Esophagus mucosa (tissue), 1 donor: ENCODE measurements around the gene D2HGDH. TPM values are rescaled to one million over a fixed set of nuclear protein-coding genes. Genes with fewer than 3 reads are reported as not detected.
A peak's percentile ranks its signal among the peaks of the same experiment; 100 is the strongest.
"Not testable (repeated sequence)": the region's sequence is repeated elsewhere in the genome, so short reads cannot be mapped to it uniquely, and the experiment has no call there.

Experiments
- ATAC-seq: fragments of 200-7000 bp; cut with Tn5 transposase; one replicate; pipeline ENCODE4 v1.9.1; 2020
- total RNA-seq: library from RNA; stranded (reverse); gene quantifications from one replicate; pipeline ENCODE4 v1.2.4, GENCODE V29; 2023
- donor health status: DM: yes; HTN: yes; CAD: no.

The D2HGDH gene
- total RNA-seq, 1 donor from 2014 or later = 20.1 TPM

- no peak for ATAC-seq
Observed at GRCh38 chr2:241794250-241794823, 59.9 kb downstream of the D2HGDH start.

DNA sequence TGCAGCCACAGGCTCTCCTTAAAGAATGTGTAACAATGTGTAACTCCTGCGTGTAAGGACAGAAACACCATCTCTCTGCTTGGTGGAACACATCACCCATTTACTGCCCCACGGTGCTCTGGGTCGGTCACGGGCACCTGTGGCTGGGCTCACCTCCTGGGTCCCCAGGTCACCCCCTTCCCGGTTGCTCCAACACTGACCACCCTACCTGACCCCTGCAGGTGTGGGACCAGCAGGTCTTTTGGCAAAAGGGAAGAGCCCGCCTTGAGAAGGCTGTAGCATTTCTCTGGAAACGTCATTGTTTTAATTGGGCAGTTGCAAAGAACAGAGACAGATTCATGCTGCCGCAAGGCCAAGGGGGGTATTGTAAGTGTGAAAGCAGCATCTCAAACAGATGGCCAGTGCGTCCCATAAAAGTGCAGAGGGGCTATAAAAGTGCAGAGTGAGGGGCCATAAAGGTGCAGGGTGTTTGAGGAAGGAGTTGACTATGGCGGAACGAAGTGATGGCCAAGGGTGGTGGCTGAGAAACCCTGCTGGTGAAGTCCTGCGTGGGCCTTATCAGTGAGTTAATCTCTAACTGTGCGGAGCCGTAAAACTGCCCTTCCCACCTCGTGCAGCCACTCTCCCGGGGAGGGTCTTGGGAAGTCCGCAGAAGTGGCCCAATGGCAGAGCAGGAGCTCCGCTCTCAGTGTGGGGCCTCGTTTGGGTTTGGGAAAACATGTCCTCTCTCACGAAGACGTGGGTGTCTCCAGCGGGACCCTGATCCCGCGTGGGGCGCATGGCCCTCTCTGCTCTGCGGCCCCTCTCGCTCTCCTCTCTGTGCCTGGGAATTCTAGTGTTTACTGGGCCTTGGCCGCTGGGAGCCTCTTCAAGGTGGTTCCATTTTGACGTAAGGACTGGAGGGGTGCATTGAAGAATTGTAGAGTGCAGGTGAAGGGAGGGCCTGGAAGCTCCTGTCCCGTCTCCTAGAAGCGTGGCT is 60.9 kb downstream of the D2HGDH start:
- no peak for ATAC-seq

DNA sequence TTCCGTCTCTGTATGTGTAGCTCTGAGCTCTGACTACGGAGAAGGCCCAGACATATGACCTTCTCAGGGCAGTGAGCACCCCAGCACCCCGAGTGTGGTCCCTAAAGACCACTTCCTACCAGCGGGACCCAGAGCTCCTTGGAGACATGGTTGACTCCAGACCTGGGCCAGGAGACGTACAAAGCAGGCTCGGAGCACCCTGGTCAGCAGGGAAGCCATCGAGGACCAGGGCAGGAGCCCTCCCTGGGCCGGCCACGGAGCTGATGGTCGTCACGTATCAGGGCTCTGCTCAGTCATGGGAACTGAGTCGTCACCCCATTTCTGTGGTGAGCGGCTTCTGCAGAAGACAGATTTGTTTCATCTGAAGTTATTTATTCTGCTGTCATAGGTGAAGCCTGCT is 61.8 kb downstream of the D2HGDH start:
- ATAC-seq = no peak

DNA sequence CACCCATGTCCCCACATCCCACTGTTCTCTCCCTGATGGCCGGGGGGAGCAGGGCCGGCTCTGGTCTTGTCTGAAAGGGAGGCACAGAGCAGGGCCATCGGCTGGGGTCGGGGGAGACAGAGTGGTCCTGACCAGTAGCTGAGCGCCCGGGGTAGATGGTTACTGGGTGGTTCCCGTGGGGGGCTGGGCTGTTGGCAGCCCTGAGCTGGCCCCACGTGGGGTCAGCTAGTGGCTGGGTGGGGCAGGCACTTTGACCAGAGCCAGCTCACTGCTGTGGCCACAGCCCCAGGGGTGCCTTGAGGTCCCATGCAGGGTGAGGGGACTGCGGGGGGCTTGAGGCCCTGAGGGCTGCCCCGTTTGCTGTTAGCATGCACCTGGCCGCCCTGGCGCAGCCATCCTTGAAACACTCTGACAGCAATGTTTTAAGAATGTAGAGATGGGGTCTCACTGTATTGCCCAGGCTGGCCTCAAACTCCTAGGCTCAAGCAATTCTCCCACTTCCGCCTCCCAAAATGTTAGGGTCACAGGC is 62.2 kb downstream of the D2HGDH start:
- no peak for ATAC-seq

DNA sequence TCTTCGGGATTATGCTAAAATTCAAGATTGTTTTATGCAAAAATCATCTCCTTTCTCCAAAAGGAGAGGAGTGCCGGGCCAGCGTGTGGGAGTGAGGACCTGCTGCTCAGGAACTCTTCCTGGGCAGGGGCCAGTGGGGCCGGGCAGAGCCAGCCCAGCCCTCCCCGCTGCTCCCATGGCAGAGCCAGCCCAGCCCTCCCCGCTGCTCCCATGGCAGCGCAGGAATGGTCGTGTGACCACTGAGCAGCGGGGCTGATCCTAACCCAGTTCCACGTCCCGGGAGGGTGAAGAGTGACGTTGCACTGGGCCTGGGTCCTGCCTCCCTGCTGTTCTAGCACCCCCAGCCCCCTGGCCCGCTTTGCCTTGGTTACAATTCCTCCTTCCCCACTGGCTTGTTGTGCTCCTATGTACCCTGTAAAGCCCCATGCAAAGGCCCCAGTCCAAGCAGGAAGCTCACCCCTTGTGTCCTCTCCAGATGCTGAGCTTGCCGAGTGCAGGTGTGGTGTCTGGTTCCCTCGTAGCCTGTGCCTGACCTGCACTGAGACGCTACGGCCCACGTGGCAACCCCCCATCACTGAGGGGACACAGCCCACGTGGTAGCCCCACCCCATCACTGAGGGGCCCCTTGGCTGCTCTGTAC is 63.1 kb downstream of the D2HGDH start:
- no peak for ATAC-seq

DNA sequence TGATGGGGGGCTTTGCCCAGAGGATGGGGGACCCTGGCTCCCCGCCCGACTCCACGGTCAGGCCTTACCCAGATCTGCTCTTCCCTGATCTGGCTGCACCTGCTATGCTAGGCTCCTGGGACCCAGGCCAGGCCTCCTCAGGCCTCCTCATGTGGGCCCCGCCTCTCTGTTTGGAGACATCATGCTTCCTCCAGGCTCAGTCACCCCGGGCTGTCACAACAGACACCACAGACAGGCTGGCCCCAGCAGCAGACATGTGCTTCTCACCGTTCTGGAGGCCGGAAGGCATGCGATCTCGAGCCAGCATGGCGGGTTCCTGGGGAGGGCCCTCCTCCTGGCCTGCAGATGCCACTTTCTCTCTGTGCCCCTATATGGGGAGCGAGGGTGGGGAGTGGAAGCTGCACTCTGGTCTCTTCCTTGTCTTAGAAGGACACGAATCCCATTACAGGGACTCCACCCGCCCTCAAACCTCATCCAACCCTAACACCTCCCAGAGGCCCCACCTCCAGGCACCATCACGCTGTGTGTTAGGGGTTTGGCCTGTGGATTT is 63.7 kb downstream of the D2HGDH start:
- ATAC-seq = peak; percentile 6

DNA sequence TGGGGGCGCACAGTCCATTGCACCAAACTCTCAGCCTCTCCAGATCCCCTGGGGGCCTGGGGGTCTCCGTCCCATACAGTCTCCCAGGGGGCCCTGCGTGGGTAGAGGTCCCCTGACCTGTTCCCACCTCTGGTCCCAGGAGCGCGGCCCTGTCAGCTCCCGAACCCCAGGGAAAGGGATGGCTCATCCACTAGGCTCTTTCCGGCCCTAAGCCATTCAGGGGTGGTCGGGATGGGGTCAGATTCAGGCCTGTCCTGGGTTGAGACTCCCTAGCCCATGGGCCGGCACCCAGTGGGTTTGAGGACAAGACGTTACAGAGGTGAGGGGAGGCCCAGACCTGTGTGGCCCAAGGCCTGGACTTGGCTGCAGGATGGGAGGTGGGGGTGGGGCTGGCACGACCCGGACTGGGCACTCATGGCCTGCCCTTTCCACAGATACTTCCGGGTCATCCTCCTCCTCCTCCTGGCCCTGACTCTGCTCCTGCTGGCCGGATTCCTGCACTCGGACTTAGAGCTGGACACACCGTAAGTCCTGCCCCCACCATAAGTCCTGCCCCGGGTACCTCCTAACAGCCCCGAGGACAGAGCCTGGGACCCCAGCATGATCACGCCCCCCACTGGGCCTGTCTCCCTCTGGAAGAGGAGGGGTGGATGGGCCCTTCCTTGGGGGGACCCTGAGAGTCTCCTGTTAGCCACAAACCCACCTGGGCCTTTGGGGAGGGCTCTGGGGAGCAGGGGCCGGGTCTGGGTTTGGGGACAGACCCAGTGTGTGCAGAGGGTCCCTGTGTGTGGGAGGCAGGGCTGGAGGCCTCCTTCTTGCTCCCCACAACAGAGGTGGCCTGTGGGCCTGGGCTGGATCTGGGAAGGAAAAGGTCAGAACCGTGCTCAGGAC is 64.4 kb downstream of the D2HGDH start:
- ATAC-seq = no peak

GRCh38 chr2:241799522-241800197 is 65.2 kb downstream of the D2HGDH start:
- no peak for ATAC-seq

DNA sequence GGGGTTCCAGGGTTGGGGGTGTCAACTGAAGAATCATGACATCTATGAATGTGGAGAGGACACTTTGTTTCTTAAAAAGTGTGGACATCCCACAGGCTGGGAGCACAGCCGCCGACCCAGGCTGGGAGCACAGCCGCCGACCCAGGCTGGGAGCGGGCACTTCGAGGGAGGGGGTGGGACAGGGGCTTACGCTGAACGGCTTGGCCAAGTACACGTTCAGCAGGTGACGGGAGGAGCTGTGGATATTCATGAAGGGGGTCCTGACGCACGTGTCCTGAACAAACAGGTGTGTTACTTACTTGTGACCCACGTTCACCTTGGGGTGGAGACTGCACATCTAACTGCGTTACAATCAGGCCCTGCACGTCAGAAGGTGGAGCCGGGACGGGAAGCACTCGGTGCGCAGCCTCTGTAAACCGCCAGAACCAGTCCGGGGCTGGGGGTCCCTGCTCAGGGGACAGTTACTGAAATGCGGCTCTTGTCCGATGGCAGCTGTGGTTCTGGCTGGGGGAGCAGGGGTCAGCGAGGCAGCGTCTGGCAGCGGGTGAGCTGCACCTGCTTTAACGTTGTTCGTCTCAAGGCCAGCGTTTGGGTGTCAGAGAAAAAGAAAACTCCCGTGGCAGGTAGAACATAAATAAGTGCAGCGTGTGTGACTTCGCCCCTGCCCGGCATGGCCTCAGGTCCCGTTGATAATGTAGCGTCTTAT is 65.9 kb downstream of the D2HGDH start:
- ATAC-seq = not testable (repeated sequence)

- ATAC-seq = no peak
Observed at GRCh38 chr2:241801611-241802420, 67.4 kb downstream of the D2HGDH start.

GRCh38 chr2:241802421-241803318 is 68.2 kb downstream of the D2HGDH start:
- peak; percentile 5 for ATAC-seq

DNA sequence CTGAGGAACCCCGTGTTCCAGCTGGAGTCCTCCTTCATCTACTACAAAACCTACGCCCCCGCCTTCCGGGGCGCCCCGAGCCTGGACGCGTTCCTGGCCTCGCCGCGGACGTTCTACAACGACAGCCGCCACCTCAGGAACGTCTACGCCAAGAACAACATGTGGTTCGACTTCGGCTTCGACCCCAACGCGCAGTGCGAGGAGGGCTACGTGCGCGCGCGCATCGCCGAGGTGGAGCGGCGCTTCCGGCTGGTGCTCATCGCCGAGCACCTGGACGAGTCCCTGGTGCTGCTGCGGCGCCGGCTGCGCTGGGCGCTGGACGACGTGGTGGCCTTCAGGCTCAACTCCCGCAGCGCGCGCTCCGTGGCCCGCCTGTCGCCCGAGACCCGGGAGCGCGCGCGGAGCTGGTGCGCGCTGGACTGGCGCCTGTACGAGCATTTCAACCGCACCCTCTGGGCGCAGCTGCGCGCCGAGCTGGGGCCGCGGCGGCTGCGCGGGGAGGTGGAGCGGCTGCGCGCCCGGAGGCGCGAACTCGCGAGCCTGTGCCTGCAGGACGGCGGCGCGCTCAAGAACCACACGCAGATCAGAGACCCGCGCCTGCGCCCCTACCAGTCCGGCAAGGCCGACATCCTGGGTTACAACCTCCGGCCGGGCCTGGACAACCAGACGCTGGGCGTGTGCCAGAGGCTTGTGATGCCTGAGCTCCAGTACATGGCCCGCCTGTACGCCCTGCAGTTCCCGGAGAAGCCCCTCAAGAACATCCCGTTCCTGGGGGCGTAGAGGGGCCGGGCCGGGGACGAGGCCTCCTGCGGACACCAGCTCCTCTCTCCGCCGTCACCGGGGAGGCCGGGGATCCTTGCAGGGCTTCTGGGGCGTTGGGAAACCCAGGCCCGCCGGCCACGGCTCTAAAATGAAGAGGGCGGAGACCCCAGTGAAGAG is 69.2 kb downstream of the D2HGDH start:
- ATAC-seq = peak; percentile 65

- ATAC-seq = peak; percentile 27
Observed at GRCh38 chr2:241804326-241805229, 70.1 kb downstream of the D2HGDH start.

DNA sequence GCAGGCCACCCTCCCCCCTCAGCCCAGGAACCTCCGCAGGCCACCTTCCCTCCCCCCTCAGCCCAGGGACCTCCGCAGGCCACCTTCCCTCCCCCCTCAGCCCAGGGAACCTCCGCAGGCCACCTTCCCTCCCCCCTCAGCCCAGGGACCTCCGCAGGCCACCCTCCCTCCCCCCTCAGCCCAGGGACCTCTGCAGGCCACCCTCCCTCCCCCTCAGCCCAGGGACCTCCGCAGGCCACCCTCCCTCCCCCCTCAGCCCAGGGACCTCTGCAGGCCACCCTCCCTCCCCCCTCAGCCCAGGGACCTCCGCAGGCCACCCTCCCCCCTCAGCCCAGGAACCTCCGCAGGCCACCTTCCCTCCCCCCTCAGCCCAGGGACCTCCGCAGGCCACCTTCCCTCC is 71.8 kb downstream of the D2HGDH start:
- ATAC-seq = not testable (repeated sequence)

- no peak for ATAC-seq
Observed at GRCh38 chr2:241808051-241808720, 73.8 kb downstream of the D2HGDH start.
